ENCODE results near the gene POGK. TPM values are rescaled to one million over a fixed set of nuclear protein-coding genes. Genes with fewer than 3 reads are reported as not detected.

Gene POGK
- total and polyA plus RNA-seq, 8 donors = 48.9 to 60.1 (median 53.7) TPM

DNA sequence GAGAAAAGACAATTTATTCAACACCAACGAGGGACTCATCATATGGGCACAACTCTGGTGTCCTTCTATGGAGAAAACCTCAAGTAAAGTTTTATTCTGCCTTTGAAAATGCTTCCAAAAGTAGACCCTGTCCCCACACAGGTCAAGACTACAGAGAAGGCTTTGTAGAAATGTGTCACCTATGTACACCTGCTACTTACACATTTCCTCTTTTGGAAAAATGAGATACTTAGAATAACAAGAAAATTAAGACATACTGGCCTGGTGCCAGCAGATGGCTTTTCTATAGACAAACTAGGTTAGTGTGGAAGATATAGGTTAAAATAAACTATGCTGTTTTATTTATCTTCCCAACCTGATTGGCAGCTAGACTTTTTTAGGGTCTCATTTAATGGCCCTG, 13.6 kb downstream of the POGK start:
- no peak overlapping the region for H3K27ac ChIP-seq
- peaks cover 4 to 100% of the 10 kb centered on the region in 2 donors for H3K36me3 ChIP-seq
- intact Hi-C loops (cut with DNase I) = no loop called here
- no peak for ATAC-seq
- no peak for DNase-seq
- no peak overlapping the region for H3K4me3 ChIP-seq
- no peak for TF ChIP-seq CTCF (IDR thresholded peaks at IDR 0.05)
- H3K4me1 ChIP-seq = no peaks in the 10 kb centered on the region
- H3K9me3 ChIP-seq = no peaks in the 10 kb centered on the region
- H3K27me3 ChIP-seq = no peaks in the 10 kb centered on the region

- ATAC-seq (no peak), DNase-seq (no peak)
- no peaks in the 10 kb centered on the region for H3K9me3 ChIP-seq
- no peak for TF ChIP-seq CTCF (IDR thresholded peaks at IDR 0.05)
- H3K27me3 ChIP-seq = no peaks in the 10 kb centered on the region
- peaks cover 4 to 95% of the 10 kb centered on the region in 2 donors for H3K36me3 ChIP-seq
- H3K4me1 ChIP-seq = no peaks in the 10 kb centered on the region
- intact Hi-C loops (cut with DNase I) = no loop called here
- H3K4me3 ChIP-seq = no peak overlapping the region
- no peak overlapping the region for H3K27ac ChIP-seq
These were observed 16.3 kb downstream of the POGK start for GRCh38 chr1:166855558-166855957.

DNA sequence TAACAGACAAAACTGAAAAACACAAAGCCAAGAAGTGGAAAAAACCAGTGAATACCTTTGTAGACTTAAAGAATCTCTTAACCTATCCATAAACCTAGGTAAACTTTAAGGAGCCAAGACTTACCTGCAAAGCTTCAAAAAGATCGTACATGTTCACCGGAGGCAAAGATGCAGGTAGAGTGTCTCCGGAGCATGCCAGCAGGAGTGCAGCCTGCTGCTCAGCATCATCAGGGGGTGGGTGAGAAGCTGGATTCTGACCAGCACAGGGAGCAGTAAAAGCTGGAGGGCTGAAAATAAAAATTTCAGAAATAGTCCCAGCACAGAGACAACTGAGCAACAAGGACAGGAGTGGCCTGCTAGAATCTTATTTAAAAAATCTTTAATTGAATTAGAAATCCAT, 18.7 kb downstream of the POGK start:
- Histone ChIP-seq H3K4me1 (no peaks in the 10 kb centered on the region), H3K9me3 (no peaks in the 10 kb centered on the region), H3K36me3 (peaks cover 4 to 92% of the 10 kb centered on the region in 2 donors), H3K4me3 (no peak overlapping the region), H3K27ac (no peak overlapping the region), H3K27me3 (no peaks in the 10 kb centered on the region)
- ATAC-seq (no peak), DNase-seq (no peak)
- no peak for TF ChIP-seq CTCF (IDR thresholded peaks at IDR 0.05)
- intact Hi-C loops (cut with DNase I) = no loop called here

GRCh38 chr1:166858726-166859419, 19.6 kb downstream of the POGK start:
- Histone ChIP-seq H3K27me3 (no peaks in the 10 kb centered on the region), H3K27ac (no peak overlapping the region), H3K4me1 (no peaks in the 10 kb centered on the region), H3K36me3 (peaks cover 4 to 92% of the 10 kb centered on the region in 2 donors), H3K9me3 (no peaks in the 10 kb centered on the region), H3K4me3 (no peak overlapping the region)
- no peak for TF ChIP-seq CTCF (IDR thresholded peaks at IDR 0.05)
- no peak for ATAC-seq
- no peak for DNase-seq
- intact Hi-C loops (cut with DNase I) = no loop called here

DNA sequence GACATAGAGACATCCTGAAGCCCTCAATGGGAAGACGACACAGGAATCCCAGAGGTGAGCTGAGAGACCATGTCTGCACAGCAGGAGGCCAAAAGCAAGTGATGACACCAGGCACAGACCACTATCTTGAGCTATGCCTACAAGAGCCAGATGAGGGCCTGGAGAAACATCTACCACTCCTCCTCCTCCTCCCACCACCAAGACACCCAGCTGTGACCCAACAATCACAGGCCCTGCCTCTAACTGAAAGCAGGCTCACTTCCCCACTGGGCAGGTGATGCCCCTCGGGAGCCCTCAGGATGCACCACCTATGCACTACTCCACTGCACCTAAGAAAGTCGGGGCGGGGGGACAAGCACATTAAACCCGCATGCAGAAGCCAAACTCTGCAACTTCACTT, 20.3 kb downstream of the POGK start:
- Histone ChIP-seq H3K4me3 (no peak overlapping the region), H3K27me3 (no peaks in the 10 kb centered on the region), H3K27ac (no peak overlapping the region), H3K9me3 (no peaks in the 10 kb centered on the region), H3K36me3 (peaks cover 4 to 92% of the 10 kb centered on the region in 2 donors), H3K4me1 (no peaks in the 10 kb centered on the region)
- intact Hi-C loops (cut with DNase I) = no loop called here
- TF ChIP-seq CTCF (IDR thresholded peaks at IDR 0.05) = no peak
- ATAC-seq = no peak
- DNase-seq = no peak

Measured in left lung (tissue), 10 donors.